Lower leg skin (tissue), 4 donors: ENCODE data around the gene HNF1A. TPM values are rescaled to one million over a fixed set of nuclear protein-coding genes. Genes with fewer than 3 reads are reported as not detected.

Source experiments
- DNase-seq, 2 donors: peaks; one replicate each; pipeline ENCODE4 v3.0.0-alpha.2; 2019; ENCODE audit warnings: low spot score in 2 of 2
- H3K4me3 ChIP-seq: fragments of 200-600 bp; sonication (generic); 2 replicates; pipeline ENCODE4 v1.5.1; 2017; ENCODE audit warnings: mild to moderate bottlenecking, low read depth; ENCODE audit not compliant: poor library complexity, severe bottlenecking
- CTCF ChIP-seq, 3 donors: fragments of 450-650 bp; IDR thresholded peaks; one replicate each; pipeline ENCODE4 v1.5.1; 2016; ENCODE audit warnings: antibody characterized with exemption in 3 of 3, mild to moderate bottlenecking in 3 of 3, moderate library complexity in 2 of 3
- POLR2A ChIP-seq, 2 donors: fragments of 450-650 bp; IDR thresholded peaks; one replicate each; pipeline ENCODE4 v1.6.1; 2016 to 2017; ENCODE audit warnings: antibody characterized with exemption in 2 of 2, mild to moderate bottlenecking in 1 of 2, moderate library complexity in 1 of 2
- WGBS, 2 donors: methylation state at CpG; one replicate each; pipeline ENCODE4 v1.1.5; 2018; 5-methylcytosine and 5-hydroxymethylcytosine counted together
- intact Hi-C: fragments of 100-400 bp; cut with DNase I; formaldehyde crosslinking; loops from one replicate; pipeline ENCODE4 v1.15.0; 2023; ENCODE audit warnings: low total_unique reads
- total RNA-seq, 4 donors: library from RNA; depleted of rRNA; stranded (reverse); fragments of >200 nt; gene quantifications; one replicate each; pipeline ENCODE4 v1.1.0, GENCODE V29; 2016

HNF1A gene
- total RNA-seq, 4 donors from 2014 or later, result 0.10 to 0.23 TPM; not detected in 2

- 1 to 2% methylated on average over 33 to 34 of the region's 34 CpGs for WGBS, 2 donors
- TF ChIP-seq CTCF (IDR thresholded peaks at IDR 0.05) (no peak), POLR2A (IDR thresholded peaks at IDR 0.05) (no peak)
- intact Hi-C loops, result no loop called here
- peak; percentile 95 to 98 for DNase-seq
- H3K4me3 ChIP-seq, result peak within 1 kb of the TSS; percentile 63
These were observed 37.8 kb downstream of the HNF1A start, which contains the start of gene C12orf43 for GRCh38 chr12:121015825-121016766. Gene C12orf43, minus strand, starts transcription at chr12:121016487. Its CDS starts 13 bp downstream, at chr12:121016474.

- intact Hi-C loops, result no loop called here
- DNase-seq, result no peak
- TF ChIP-seq CTCF (IDR thresholded peaks at IDR 0.05) (no peak), POLR2A (IDR thresholded peaks at IDR 0.05) (no peak)
- 90 to 94% methylated on average over 15 of the region's 15 CpGs for WGBS, 2 donors
- no peak overlapping the region for H3K4me3 ChIP-seq
These were observed 39.7 kb downstream of the HNF1A start for GRCh38 chr12:121017966-121018491.

- no peak overlapping the region for H3K4me3 ChIP-seq
- intact Hi-C loops, result no loop called here
- TF ChIP-seq POLR2A (IDR thresholded peaks at IDR 0.05) (no peak), CTCF (IDR thresholded peaks at IDR 0.05) (no peak)
- 84 to 96% methylated on average over 2 of the region's 2 CpGs for WGBS, 2 donors
- no peak for DNase-seq
These were observed 40.7 kb downstream of the HNF1A start for GRCh38 chr12:121018860-121019617.

- TF ChIP-seq CTCF (IDR thresholded peaks at IDR 0.05) (no peak), POLR2A (IDR thresholded peaks at IDR 0.05) (no peak)
- no peak for DNase-seq
- H3K4me3 ChIP-seq, result no peak overlapping the region
- WGBS, 2 donors, result 87 to 88% methylated on average over 6 of the region's 6 CpGs
- intact Hi-C loops, result no loop called here
These were observed 43.4 kb downstream of the HNF1A start for GRCh38 chr12:121021754-121022153.

- intact Hi-C loops, result no loop called here
- H3K4me3 ChIP-seq, result no peak overlapping the region
- TF ChIP-seq CTCF (IDR thresholded peaks at IDR 0.05) (no peak), POLR2A (IDR thresholded peaks at IDR 0.05) (no peak)
- DNase-seq, result no peak
- WGBS, 2 donors, result 70 to 75% methylated on average over 2 of the region's 2 CpGs
These were observed 44.4 kb downstream of the HNF1A start for GRCh38 chr12:121022713-121023112.
